ENCODE data around the gene RPS28.
"Not testable (repeated sequence)": the region's sequence is repeated elsewhere in the genome, so short reads cannot be mapped to it uniquely, and the experiment has no call there.

RPS28 gene

GRCh38 chr19:8310342-8311055, 10.8 kb upstream of the RPS28 start:
- TF ChIP-seq CSRNP3 (CRISPR knock-in tag; IDR thresholded peaks at IDR 0.05) = no peak
- no peak for TF ChIP-seq TCF4 (CRISPR knock-in tag; IDR thresholded peaks at IDR 0.05; ENCODE audit: borderline replicate concordance)
- TF ChIP-seq ESRRG (CRISPR knock-in tag; IDR thresholded peaks at IDR 0.05) = no peak
- no peak for TF ChIP-seq POU6F1 (CRISPR knock-in tag; IDR thresholded peaks at IDR 0.05; ENCODE audit: borderline replicate concordance, low read depth)
- no peak for TF ChIP-seq ZFP3 (CRISPR knock-in tag; IDR thresholded peaks at IDR 0.05)
- no peak for TF ChIP-seq TSHZ2 (CRISPR knock-in tag; IDR thresholded peaks at IDR 0.05)
- TF ChIP-seq ZNF565 (CRISPR knock-in tag; conservative IDR thresholded peaks at IDR 0.05; ENCODE audit: low read depth) = no peak
- TF ChIP-seq PPARA (CRISPR knock-in tag; IDR thresholded peaks at IDR 0.05; ENCODE audit: borderline replicate concordance) = no peak
- TF ChIP-seq SNAI2 (CRISPR knock-in tag; IDR thresholded peaks at IDR 0.05) = no peak
- no peak for ATAC-seq

GRCh38 chr19:8311461-8312260, 9.6 kb upstream of the RPS28 start:
- no peak for ATAC-seq
- TF ChIP-seq CSDC2 (CRISPR knock-in tag; IDR thresholded peaks at IDR 0.05) (no peak), TOX (CRISPR knock-in tag; IDR thresholded peaks at IDR 0.05; ENCODE audit: borderline replicate concordance) (no peak), ZFP3 (CRISPR knock-in tag; IDR thresholded peaks at IDR 0.05) (no peak), GLIS3 (CRISPR knock-in tag; IDR thresholded peaks at IDR 0.05) (no peak), ESRRG (CRISPR knock-in tag; IDR thresholded peaks at IDR 0.05) (no peak)

GRCh38 chr19:8314981-8315640, 6.2 kb upstream of the RPS28 start:
- not testable (repeated sequence) for ATAC-seq

GRCh38 chr19:8316351-8317125, 4.8 kb upstream of the RPS28 start:
- ATAC-seq = no peak
- no peak for TF ChIP-seq TSHZ2 (CRISPR knock-in tag; IDR thresholded peaks at IDR 0.05)
- TF ChIP-seq ZC3H10 (CRISPR knock-in tag; IDR thresholded peaks at IDR 0.05) = no peak
- TF ChIP-seq RARB (CRISPR knock-in tag; IDR thresholded peaks at IDR 0.05) = no peak
- no peak for TF ChIP-seq BACH2 (CRISPR knock-in tag; IDR thresholded peaks at IDR 0.05; ENCODE audit: borderline replicate concordance)
- no peak for TF ChIP-seq PPARA (CRISPR knock-in tag; IDR thresholded peaks at IDR 0.05; ENCODE audit: borderline replicate concordance)
- TF ChIP-seq SNAI2 (CRISPR knock-in tag; IDR thresholded peaks at IDR 0.05) = no peak
- TF ChIP-seq TCF4 (CRISPR knock-in tag; IDR thresholded peaks at IDR 0.05; ENCODE audit: borderline replicate concordance) = no peak
- no peak for TF ChIP-seq GLIS3 (CRISPR knock-in tag; IDR thresholded peaks at IDR 0.05)
- TF ChIP-seq CSDC2 (CRISPR knock-in tag; IDR thresholded peaks at IDR 0.05) = no peak
- no peak for TF ChIP-seq ZNF565 (CRISPR knock-in tag; conservative IDR thresholded peaks at IDR 0.05; ENCODE audit: low read depth)
- no peak for TF ChIP-seq CSRNP3 (CRISPR knock-in tag; IDR thresholded peaks at IDR 0.05)
- TF ChIP-seq ZFP3 (CRISPR knock-in tag; IDR thresholded peaks at IDR 0.05) = no peak
- no peak for TF ChIP-seq ZNF70 (CRISPR knock-in tag; IDR thresholded peaks at IDR 0.05)
- TF ChIP-seq ESRRG (CRISPR knock-in tag; IDR thresholded peaks at IDR 0.05) = no peak
- no peak for TF ChIP-seq PATZ1 (CRISPR knock-in tag; IDR thresholded peaks at IDR 0.05; ENCODE audit: borderline replicate concordance)
- no peak for TF ChIP-seq OSR1 (CRISPR knock-in tag; IDR thresholded peaks at IDR 0.05)
